ENCODE data around the gene TRMT44. TPM values are rescaled to one million over a fixed set of nuclear protein-coding genes. Genes with fewer than 3 reads are reported as not detected.

Gene TRMT44
- total RNA-seq, 1 donor from 2014 or later: 11.6 TPM

DNA sequence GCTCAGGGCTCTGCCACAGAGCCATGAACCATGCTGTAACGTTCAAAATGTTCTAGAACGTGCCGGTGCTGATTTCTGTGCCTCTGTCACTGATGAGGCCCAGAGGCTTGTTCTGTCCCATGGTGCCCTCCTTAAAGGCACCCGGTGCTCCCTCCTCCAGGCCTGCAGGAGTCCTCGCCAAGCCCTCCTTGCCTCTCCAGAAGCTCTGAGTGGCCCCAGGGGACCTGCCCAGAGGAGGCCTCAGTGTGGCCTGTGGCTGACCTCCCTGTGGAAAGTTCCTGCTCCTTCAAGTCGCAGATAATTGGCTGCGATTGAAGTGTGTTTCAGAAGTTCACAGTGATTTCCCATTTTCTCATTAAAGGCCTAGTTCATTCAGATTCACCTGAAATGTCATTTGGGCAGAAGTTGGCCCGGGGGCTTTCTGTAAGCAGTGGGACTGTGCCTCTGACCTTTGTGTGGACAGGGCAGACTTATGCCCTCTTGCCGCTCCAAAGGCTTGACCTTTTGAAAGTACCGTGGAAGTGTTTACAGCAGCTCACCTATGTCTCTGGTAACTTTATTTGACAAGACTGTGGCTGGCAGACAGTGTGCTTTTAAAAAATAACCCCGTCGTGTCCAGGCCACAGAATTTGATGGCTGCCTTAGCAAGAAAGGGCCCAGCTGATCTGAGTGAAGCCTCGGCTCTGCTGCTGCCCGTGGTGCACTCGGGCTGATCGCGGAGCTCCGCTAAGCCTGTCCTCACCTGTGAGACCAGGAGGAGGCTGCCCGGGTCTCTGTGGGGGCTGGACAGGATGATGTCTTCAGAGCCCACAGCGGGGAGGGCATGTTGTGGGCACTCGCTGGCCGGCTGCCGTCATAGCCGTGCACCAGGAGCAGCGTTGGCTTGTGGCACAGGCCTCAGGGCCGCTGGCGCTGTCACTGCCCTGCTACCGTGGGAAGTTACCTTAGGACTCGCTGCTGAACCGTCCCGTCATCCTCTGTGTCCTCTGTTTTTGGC lies 25.3 kb downstream of the TRMT44 start:
- ATAC-seq (no peak), DNase-seq (ENCODE audit: low spot score) (no peak)

DNA sequence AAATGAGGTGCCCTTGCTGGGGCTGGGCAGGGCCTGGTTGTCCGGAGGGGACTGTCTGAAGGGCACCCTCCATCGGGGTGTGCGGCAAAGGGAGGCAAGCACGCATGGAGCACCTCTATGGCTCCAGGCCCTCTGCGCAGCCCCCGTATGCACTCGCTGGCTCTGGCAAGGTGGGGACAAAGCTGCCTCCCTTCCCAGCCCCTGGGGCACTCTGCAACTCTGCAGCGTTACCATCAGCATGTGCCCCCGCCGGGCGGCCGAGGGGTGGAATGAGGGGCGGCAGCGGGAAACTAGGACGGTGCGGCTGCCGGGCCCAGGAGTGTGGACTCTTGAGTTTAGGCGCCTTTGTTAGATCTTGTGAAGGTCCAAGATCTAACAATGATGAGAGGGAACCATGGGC lies 26.4 kb downstream of the TRMT44 start:
- DNase-seq (ENCODE audit: low spot score): no peak
- ATAC-seq: no peak

DNA sequence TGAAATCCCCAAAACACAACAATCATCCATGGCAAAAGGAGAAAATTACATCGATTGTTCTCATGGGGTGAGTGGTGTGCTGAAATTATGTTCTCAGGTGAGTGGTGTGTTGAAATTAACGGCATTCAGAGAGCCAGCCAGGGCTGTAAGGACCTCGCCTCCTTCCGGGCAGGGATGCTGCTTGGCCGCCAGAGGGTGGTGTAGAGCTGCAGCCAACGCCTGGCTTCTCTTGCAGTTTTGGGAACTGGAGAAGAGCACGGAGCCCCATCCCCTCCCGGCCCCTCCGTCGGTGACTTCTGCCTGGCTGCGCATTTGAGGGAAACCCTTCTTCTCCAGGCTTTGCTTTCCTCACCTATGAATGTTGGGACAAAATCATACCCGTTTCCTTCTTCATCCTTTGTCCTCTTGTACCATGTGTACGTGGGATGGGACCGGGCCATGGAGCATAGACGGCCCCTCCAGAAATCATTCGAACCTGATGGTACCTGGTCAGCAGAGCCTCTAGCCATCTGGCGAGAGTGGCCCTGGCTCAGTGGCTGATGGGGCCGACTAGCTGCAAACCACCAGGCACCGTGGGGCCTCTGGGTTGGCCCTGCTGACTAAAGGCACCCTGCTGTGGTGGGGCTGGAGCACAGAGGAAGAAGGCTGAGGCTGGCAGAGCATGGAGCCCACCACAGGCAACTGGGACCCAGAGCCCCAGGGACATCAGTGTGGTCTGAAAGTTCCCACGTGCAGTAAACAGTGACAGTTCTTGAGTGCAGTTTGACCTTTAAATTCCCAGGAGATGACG lies 28.4 kb downstream of the TRMT44 start:
- peak; percentile 55 for DNase-seq (ENCODE audit: low spot score)
- peak; percentile 90 for ATAC-seq

DNA sequence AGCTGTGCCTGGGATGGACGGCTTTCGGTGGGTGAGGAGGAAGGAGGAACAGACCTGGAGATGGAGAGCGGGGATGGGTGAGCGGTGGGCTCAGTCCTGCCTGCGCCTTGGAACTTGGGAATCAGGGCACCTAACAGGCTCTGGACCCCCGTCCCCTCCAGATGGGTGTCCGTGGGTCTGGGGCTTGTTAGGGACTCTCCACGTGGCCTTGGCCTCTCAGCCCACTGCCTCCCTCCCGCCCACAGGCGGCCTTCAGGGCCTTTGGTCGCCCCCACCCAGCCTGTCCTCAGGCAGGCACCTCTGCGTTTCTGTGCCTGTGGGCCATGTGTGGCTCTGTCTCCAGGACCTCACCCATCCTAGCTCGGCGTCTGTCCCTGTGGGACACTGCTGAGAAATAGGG lies 29.0 kb downstream of the TRMT44 start:
- DNase-seq (ENCODE audit: low spot score) (no peak), ATAC-seq (no peak)

DNA sequence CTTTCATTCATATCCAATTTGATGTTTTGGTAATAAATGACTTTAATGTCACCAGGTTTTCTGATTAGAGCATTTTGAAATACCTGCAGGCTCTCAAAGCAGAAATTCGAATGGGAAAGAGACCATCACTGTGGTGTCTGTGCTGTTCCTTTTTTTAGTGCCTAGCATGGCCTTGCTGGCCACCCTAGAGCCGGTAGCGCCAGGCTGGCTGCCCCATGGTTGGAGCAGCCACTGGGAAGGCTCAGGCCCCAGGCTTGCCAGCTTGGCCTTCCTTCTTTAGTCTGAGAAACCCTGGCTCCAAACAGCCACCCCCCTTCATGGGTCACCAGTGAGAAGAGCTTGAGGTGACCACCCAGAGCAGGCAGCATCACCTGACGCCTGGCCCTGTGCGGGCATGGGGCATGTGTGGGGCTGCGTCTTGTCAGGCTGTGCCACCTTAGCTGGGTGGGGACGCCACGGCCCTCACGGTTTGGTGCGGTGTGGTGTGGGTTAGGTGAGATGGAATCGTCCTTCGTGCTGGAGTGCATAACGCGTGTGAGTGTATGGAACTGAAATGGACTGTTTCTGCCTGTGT lies 30.0 kb downstream of the TRMT44 start:
- DNase-seq (ENCODE audit: low spot score) (no peak), ATAC-seq (no peak)

DNA sequence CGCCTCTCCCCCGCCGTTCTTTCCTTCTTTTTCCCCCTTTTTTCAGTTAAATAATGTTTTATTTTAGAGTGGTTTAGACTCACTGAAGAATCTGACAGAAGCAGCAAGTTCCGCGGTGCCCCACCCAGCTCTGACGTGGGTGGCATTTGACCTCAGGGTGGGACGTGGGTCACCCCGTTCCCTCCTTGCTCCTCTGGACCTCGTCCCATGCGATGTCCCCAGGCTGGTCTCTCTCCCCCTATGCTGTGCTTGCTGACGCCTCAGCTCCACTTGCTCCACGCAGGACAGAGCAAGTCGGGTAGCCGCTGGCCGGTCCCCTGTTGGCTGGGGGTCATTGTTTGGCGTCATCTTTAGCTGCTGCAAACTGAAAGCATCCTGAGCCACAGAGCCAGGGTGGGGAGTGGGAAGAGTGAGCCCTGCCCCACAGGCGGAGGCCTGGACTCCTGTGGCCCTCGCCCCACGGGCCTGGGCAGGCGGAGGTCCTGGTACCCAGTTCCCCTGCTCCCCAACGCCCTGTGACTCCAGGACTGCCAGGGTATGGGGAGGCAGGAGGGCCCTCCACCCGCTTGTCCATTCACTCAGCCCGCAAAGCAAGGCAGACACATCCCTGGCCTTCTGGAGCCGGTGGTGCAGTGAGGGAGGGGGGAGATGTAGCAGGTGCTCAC lies 30.8 kb downstream of the TRMT44 start:
- ATAC-seq: no peak
- DNase-seq (ENCODE audit: low spot score): no peak

DNA sequence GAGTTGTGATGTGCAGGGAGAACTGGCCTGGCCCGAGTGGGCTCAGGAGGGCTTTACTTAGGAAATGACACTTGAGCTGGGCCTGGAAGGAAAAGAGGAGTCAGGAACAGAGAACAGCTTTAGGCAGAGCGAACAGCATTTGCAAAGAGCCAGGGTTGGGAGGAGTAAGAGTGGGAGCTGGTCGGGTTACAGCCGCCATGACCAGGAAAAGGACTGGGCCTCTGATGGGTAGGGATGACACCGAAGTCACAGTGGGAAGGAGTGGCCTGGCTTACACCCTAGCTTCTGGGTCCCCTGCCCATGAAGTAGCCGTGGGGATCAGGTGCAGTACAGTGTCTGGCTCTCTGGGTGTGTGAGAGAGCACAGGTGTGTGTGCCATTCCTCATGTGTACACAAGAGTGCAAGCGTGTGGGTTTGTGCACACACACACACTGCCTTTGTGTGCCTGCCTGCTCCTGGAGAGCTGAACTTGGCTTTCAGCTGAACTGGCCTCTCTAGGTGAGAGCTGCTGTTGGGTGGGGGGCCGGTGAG lies 31.6 kb downstream of the TRMT44 start:
- DNase-seq (ENCODE audit: low spot score) (no peak), ATAC-seq (no peak)

DNA sequence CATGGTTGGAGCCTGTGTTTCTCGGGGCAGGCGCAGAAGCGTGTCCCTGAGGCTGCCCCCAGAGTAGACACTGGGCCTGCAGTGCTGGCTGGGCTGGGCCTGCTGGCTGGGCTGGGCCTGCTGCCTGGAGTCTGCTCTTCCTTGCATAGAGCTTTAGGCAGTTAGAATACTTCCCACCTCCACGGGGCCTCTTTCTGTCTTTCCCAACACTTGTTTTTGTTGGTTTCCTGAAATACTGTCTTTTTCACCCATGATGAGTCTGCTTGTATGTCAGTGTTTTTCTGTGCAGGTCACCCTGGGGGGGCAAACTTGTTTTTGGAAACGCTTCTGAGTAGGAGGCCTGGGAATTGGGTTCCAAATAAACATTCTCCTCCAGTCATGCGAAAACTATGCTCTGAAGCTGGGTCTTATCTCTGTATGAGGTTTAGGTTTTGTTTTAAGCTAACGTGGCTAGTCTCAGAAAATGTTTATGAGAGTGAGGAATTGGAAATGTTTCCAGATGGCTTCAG lies 32.2 kb downstream of the TRMT44 start:
- ATAC-seq: no peak
- DNase-seq (ENCODE audit: low spot score): no peak

DNA sequence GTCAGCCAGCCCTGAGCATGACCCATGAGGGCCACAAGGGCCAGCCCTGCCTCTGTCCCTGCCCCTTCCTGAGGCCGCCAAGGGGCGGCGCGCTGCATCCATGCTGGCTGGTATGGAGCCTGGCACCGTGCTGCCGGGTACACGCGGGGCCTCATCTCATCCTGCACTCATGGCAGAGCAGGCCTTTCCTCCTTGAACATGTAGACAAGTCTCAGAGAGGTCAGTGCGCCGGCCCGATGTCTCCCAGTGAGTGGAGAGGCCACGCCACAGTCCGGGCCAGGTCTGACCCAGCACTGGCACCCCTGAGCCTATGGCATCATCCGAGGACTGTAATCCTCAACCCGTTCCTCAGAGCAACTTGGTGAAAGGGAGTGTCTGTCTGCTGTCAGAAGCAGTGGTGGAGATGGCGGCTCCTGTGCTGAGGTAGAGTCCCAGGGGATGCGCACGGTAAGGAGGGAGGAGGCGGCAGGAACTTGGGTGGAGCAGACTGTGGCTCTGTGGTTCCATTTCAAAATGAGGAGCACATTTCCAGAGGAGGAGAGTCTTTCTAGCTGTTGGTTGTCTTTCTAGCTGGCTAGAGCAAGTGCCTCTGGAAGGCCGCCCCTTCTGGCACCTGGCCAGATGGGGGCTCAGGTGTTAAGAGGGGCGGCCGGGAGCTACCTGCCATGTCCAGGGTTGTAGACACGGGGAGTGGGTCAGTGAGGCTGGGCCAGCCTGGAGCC lies 32.8 kb downstream of the TRMT44 start:
- no peak for DNase-seq (ENCODE audit: low spot score)
- ATAC-seq: no peak

DNA sequence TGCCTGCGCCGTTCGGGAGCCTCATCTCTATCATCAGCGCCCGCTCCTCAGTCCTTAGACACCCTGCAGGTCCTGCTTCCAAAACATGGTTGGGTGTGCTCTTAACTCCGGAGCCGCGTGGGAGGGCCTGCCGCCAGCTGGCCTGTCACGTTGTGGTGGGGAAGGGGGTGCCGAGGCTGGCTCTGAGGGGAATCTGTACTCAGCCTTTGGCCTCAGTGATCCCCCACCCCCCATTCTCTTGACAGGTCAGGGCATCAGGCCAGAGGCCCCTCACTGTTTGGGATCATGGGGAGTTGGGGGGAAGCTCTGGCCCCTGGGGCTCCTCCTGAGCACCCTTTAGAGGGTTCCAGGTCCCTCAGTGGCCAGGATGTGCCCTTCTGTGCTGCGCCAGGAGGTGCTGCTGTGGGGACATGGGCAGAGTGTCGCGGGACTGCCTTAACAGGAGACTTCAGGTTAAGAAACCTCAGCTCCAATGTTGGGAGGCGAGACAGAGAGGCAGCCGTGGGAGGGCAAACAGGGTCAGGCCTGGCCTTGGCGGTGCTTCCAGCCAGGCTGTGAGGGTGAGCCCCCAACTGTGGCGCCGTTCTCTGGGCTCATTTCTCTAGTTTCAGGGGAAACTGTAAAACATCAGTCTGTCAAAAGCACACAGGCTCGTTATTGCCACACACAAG lies 33.5 kb downstream of the TRMT44 start:
- ATAC-seq: no peak

DNA sequence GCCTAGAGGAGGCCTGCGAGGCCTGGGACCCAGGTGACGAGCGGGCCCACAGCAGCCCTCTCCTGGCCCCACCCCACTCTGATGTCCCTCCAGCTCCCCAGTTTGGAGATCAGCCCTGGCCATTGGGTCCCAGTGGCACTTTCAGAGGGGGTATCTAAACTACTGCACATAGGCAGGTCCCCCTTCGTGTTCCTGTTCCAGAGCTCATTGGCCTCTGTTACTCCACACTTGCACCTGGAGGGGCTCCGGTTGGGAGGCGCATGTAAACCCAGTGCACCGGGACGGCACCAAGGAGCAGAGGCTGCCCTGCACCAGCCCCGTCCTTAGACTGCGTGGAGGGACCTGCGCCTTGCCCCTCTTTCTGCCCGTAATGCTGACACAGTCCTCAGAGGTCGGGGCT lies 34.3 kb downstream of the TRMT44 start:
- no peak for ATAC-seq
- DNase-seq (ENCODE audit: low spot score): no peak

More for the DNA sequence above, 33.5 kb downstream of the TRMT44 start:
- no peak for DNase-seq (ENCODE audit: low spot score)

DNA sequence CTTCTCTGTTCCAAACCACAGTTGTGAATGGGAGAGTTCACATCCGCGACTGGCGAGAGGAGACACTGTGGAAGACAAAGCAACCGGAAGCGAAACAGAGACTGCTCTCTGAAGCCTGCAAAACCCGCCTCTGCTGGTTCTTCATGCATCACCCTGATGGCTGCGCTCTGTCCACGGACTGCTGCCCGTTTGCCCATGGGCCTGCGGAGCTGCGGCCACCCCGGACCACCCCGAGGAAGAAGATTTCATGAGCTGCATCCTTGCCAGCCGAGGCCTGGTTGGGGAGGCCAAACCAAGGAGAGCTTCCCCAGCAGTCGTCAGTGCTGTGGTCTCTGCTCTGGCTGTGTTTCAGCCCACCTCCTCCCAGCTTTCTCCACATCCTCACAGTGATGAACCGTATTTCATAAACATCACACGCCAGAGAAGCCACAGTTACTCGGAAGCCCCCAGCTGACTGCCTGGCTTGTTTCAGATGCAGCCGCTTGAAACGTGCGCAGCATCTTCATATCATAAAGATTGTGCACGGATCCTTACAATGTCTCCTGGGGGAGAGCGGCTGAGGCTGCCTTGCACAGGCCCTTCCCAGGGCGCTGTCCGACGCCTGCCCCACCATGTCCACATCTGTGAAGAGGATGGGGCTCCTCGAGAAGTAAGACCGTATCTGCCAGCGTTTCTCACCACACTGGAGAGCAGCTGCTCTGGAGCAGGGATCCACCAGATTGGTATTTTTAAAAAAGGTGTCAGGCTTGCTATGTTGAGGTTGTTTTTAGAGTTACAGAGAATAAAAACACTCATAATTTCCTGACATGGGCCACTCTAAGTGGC lies 35.4 kb downstream of the TRMT44 start:
- ATAC-seq (no peak), DNase-seq (ENCODE audit: low spot score) (no peak)

DNA sequence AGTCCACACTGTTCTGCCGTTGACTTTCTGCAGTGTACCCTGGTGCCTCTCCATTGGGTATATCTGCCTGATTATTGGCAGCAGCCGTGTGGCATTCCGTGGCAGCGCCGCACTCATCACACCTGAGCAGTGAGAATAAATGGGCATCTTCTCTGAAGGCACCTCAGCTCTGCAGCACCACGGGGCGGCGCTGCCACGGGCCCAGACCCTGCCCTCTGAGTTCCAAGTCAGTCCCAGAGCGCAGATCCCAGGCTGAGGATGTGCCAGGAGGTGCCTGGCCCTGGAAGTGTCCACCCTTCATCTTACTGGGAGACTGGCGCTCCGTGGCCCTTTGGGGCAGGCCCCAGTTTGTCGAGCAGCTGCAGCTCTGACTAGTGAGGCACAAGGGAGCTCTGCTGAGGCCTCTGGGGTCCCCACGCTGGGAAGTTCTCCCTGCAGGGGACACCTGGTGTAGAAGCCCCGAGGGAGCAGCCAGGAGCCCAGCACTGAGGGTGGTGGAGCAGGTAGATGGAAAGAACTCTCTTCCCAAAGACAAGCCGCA lies 36.6 kb downstream of the TRMT44 start:
- ATAC-seq: no peak
- no peak for DNase-seq (ENCODE audit: low spot score)

DNA sequence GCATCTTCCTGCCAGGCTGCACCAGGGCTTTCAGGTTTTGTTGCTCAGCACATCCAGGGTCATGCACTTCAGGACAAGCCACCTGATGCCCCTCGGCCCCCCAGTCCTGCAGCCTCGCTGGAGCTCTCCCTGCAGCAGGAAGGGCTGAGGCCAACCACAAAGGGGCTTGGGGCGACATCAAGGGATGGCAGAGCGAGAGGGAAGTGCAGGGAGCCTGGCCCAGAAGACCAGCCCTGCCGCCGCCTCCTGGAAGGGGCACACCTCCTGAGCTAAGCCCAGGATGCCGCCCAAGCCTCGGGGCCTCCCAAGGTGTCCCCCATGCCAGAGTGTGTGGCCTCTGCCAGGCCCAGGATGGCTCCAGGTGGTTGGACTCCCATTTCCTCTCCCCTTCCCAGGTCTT lies 37.1 kb downstream of the TRMT44 start:
- no peak for ATAC-seq
- no peak for DNase-seq (ENCODE audit: low spot score)

DNA sequence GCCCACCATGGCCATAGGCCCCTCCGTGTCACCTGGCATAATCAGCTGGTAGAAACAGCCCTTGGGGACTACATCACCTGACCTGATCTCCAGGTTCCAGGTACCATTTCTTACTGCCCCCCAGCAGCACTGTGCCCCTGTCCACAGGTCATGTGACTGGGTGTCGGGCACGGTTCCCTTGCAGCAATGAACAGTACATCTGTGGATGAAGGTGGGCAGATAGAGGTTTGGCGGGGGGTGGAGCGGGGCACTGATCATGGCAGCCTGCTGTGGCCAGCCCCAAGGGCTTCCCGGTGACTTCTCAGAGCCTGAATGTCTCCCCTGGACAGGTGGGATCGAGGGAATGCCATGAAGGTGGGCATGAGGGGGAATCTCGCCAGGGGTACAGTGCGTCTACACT lies 37.8 kb downstream of the TRMT44 start:
- no peak for ATAC-seq

DNA sequence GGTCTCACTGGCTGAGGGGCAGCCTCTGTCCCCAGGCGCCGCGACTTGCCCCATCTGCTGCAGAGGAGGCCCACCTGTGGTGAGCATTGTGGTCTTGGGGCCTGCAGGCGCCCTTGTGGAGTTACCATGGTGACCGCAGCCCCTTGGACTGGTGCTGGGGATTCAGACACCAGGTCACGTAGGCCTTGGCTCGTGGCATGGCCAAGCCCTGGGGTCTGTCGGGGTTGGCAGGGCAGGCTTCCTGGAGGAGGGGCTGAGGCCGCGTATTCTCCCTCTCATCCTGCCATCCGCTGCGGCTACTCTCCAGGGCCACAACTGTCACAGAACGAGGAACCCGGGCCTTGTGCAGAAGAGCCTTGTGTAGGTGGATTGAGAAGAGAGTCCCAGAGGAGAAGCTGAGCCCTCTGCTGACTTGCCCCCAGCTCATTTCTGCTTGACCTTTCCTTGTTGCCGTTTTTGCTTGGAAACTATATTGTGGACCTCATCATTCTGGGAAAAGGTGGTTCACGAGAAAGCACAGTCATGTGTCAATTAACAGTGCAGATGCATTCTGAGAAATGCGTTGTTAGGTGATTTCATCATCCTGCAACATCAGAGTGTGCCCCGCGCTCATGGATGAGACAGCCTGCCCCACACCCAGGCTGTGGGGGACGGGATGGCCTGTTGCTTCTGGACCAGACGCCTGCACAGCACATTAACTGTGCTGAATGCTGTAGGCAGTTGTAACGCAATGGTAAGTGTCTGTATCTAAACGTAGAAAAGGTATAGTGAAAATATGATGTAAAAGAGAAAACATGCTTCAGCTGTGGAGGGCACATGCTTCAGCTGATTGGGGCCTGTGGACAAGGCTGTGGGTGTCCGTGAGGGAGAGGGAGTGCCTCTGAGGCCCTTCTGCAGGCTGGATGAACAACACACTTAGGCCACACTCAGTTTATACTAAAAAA lies 38.5 kb downstream of the TRMT44 start:
- no peak for ATAC-seq

More for the DNA sequence above, 37.8 kb downstream of the TRMT44 start:
- DNase-seq (ENCODE audit: low spot score): no peak

DNA sequence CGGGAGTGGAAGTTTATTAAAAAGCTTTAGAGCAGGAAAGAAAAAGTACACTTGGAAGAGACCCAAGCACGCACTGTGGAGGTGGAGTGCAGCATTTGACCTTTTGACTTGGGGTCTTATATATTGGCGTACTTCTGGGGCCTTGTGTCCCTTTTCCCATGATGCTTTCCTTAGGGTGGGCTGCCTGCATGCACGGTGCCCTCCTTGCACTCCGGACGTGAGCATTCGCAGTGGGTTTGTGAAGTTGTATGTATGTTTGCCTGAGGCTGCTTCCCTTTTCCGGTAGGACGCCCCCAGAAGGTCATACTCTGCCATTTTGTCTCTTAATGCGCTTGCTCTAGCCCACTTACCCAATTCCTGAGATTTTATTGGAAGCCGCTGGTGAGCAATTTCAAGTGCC lies 39.6 kb downstream of the TRMT44 start:
- no peak for ATAC-seq
- DNase-seq (ENCODE audit: low spot score): no peak

More for the DNA sequence above, 38.5 kb downstream of the TRMT44 start:
- no peak for DNase-seq (ENCODE audit: low spot score)

All from left lobe of liver (tissue), 2 donors.